PC-3 (cell line): Measurements from ENCODE around the gene ADAM23. TPM values are rescaled to one million over a fixed set of nuclear protein-coding genes. Genes with fewer than 3 reads are reported as not detected.
A peak's percentile ranks its signal among the peaks of the same experiment; 100 is the strongest.

Source experiments
- ATAC-seq: fragments of 200-7000 bp; cut with Tn5 transposase; 2 replicates; pipeline ENCODE4 v1.9.1; 2020; ENCODE audit warnings: mild to moderate bottlenecking, moderate library complexity
- BruUV-seq: library from RNA; stranded (reverse); fragments of 400-500 nt; replicated peaks from 2 replicates; lab custom pipeline; 2021; lab: Mats Ljungman, UMichigan
- CTCF ChIA-PET: fragments of 300-600 bp; sonication (Branson Sonifier 250); formaldehyde crosslinking; loops from one replicate; lab custom pipeline; 2022; ENCODE audit warnings: antibody characterized with exemption; lab: Charles Lee
- POLR2A ChIA-PET: fragments of 300-600 bp; sonication (Branson Sonifier 250); formaldehyde crosslinking; loops from one replicate; lab custom pipeline; 2022; ENCODE audit warnings: antibody characterized with exemption; ENCODE audit not compliant: unreplicated experiment; lab: Charles Lee
- DNase-seq: peaks from one replicate; pipeline ENCODE4 v3.0.0-alpha.2; 2015
- H2AFZ ChIP-seq: fragments of 300-600 bp; sonication (generic); 2 replicates; pipeline ENCODE4 v1.6.0; 2016; ENCODE audit warnings: antibody characterized with exemption, low read length
- H3F3A ChIP-seq: fragments of 300-600 bp; sonication (generic); one replicate; pipeline ENCODE4 v1.6.0; 2017; ENCODE audit warnings: antibody characterized with exemption, low read length, control low read depth, mild to moderate bottlenecking; ENCODE audit not compliant: unreplicated experiment
- H3K27ac ChIP-seq: fragments of 300-600 bp; sonication (generic); 2 replicates; pipeline ENCODE4 v1.5.1; 2016; ENCODE audit warnings: mild to moderate bottlenecking, low read length
- H3K27me3 ChIP-seq: fragments of 300-600 bp; sonication (generic); 2 replicates; pipeline ENCODE4 v1.6.1; 2016; ENCODE audit warnings: low read length, mixed read lengths
- H3K36me3 ChIP-seq: fragments of 300-600 bp; sonication (generic); 2 replicates; pipeline ENCODE4 v1.6.1; 2016; ENCODE audit warnings: low read depth, mixed run types, low read length, mixed read lengths
- H3K4me1 ChIP-seq: fragments of 300-600 bp; sonication (generic); 2 replicates; pipeline ENCODE4 v1.5.1; 2016; ENCODE audit warnings: low read length; ENCODE audit not compliant: insufficient read depth
- H3K4me2 ChIP-seq: fragments of 300-600 bp; sonication (generic); 2 replicates; pipeline ENCODE4 v1.6.0; 2016; ENCODE audit warnings: low read length
- H3K4me3 ChIP-seq: fragments of 300-600 bp; sonication (generic); 2 replicates; pipeline ENCODE4 v1.5.1; 2016; ENCODE audit warnings: mild to moderate bottlenecking, low read length, mixed read lengths
- H3K79me2 ChIP-seq: fragments of 300-600 bp; sonication (generic); 2 replicates; pipeline ENCODE4 v1.6.1; 2017; ENCODE audit warnings: low read length, mixed read lengths
- H3K9ac ChIP-seq: fragments of 300-600 bp; sonication (generic); 2 replicates; pipeline ENCODE4 v1.6.0; 2016; ENCODE audit warnings: mild to moderate bottlenecking, low read length
- H3K9me2 ChIP-seq: fragments of 300-600 bp; sonication (generic); replicated peaks from 2 replicates; pipeline ENCODE4 v1.6.1; 2016; ENCODE audit warnings: mixed run types, low read length, mixed read lengths
- H3K9me3 ChIP-seq: fragments of 300-600 bp; sonication (generic); 2 replicates; pipeline ENCODE4 v1.6.1; 2016; ENCODE audit warnings: low read length, mixed read lengths
- H4K20me1 ChIP-seq: fragments of 300-600 bp; sonication (generic); 2 replicates; pipeline ENCODE4 v1.6.1; 2016; ENCODE audit warnings: low read length, mixed read lengths
- EZH2 ChIP-seq: fragments of 300-600 bp; sonication (generic); IDR thresholded peaks from one replicate; pipeline ENCODE4 v1.6.1; 2017; ENCODE audit warnings: antibody characterized with exemption, mild to moderate bottlenecking, low read length; ENCODE audit not compliant: unreplicated experiment
- EZH2phosphoT487 ChIP-seq: fragments of 300-600 bp; sonication (generic); IDR thresholded peaks from 2 replicates; pipeline ENCODE4 v1.6.1; 2018; ENCODE audit warnings: mild to moderate bottlenecking, antibody characterized with exemption, low read length, borderline replicate concordance
- intact Hi-C: fragments of 100-400 bp; cut with micrococcal nuclease; formaldehyde crosslinking; loops from 2 replicates; pipeline ENCODE4 v1.9.0; 2023
- total RNA-seq: library from RNA; depleted of rRNA; stranded (reverse); fragments of >200 nt; gene quantifications from 2 replicates; pipeline ENCODE4 v1.2.3, GENCODE V29; 2014
- TF ChIP-seq, protein P1 (sequence below): fragments of 300-600 bp; sonication (generic); conservative IDR thresholded peaks from 2 replicates; pipeline ENCODE4 v1.5.1; 2017; ENCODE audit warnings: antibody characterized with exemption, low read depth, mild to moderate bottlenecking, low read length

The ADAM23 gene
- total RNA-seq, 1 experiment from 2014 or later = 0.22 TPM

DNA sequence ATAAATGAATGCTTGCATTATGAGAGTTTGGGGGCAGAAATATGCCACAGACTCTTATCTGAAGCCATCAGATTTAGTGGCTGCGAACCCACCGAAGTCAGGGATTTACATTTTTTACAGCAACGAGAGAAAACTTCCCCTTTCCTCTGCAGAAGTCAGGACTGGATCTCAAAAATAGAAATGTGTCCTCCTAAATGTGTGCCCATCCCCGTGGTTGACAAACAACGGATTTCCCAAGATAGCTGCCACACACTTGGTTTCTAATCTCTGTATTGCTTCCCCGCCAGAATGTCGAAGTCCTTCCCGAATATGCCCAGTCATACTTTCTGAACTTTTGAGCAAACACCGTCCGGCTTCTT, 879 bp upstream of the ADAM23 start:
- TF ChIP-seq EZH2phosphoT487 = no peak
- TF ChIP-seq EZH2 = no peak
- TF ChIP-seq, protein P1, sequence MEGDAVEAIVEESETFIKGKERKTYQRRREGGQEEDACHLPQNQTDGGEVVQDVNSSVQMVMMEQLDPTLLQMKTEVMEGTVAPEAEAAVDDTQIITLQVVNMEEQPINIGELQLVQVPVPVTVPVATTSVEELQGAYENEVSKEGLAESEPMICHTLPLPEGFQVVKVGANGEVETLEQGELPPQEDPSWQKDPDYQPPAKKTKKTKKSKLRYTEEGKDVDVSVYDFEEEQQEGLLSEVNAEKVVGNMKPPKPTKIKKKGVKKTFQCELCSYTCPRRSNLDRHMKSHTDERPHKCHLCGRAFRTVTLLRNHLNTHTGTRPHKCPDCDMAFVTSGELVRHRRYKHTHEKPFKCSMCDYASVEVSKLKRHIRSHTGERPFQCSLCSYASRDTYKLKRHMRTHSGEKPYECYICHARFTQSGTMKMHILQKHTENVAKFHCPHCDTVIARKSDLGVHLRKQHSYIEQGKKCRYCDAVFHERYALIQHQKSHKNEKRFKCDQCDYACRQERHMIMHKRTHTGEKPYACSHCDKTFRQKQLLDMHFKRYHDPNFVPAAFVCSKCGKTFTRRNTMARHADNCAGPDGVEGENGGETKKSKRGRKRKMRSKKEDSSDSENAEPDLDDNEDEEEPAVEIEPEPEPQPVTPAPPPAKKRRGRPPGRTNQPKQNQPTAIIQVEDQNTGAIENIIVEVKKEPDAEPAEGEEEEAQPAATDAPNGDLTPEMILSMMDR = no peak
- Histone ChIP-seq H3K9me2 (no peaks in the 10 kb centered on the region), H3K9ac (no peak overlapping the region), H3K27me3 (peaks cover 80% of the 10 kb centered on the region), H3K36me3 (no peaks in the 10 kb centered on the region), H3F3A (no peaks in the 10 kb centered on the region), H3K9me3 (no peaks in the 10 kb centered on the region), H4K20me1 (no peaks in the 10 kb centered on the region), H3K79me2 (no peaks in the 10 kb centered on the region), H3K4me2 (peak overlapping the region; percentile 60), H3K4me1 (no peaks in the 10 kb centered on the region), H3K4me3 (peak overlapping the region; percentile 34), H3K27ac (no peak overlapping the region), H2AFZ (peak overlapping the region; percentile 35; the same call in 1 of the 2 replicates)
- no TSS peak for BruUV-seq
- ATAC-seq (no peak), DNase-seq (no peak)
- CTCF ChIA-PET = no interaction called here
- POLR2A ChIA-PET = no interaction called here
- intact Hi-C loops = loop anchor here (5.0 kb wide), 1 partner anchor 280 kb away; no protein-coding TSS in a partner anchor

- H3K36me3 ChIP-seq = no peaks in the 10 kb centered on the region
- H3K27me3 ChIP-seq = peaks cover 70% of the 10 kb centered on the region
- no peak overlapping the region for H3K9ac ChIP-seq
- TF ChIP-seq EZH2phosphoT487 (peak; percentile 38; the same call in 1 of the 2 replicates), EZH2 (peak; percentile 87)
- TF ChIP-seq, protein P1 = no peak
- H3K4me2 ChIP-seq = peak overlapping the region; percentile 82
- ATAC-seq = peak; percentile 59
- POLR2A ChIA-PET = no interaction called here
- H3F3A ChIP-seq = no peaks in the 10 kb centered on the region
- DNase-seq = peak; percentile 10
- no peaks in the 10 kb centered on the region for H4K20me1 ChIP-seq
- no peaks in the 10 kb centered on the region for H3K4me1 ChIP-seq
- intact Hi-C loops = loop anchor here (5.0 kb wide), 1 partner anchor 282 kb away; no protein-coding TSS in a partner anchor
- BruUV-seq = no TSS peak
- H3K9me3 ChIP-seq = no peaks in the 10 kb centered on the region
- CTCF ChIA-PET = no interaction called here
- H2AFZ ChIP-seq = peak overlapping the region; percentile 73
- peak overlapping the region; percentile 64 for H3K4me3 ChIP-seq
- H3K79me2 ChIP-seq = no peaks in the 10 kb centered on the region
- no peaks in the 10 kb centered on the region for H3K9me2 ChIP-seq
- H3K27ac ChIP-seq = no peak overlapping the region
These were observed 599 bp downstream of the ADAM23 start for GRCh38 chr2:206443735-206444527.

GRCh38 chr2:206445948-206446347, 2.6 kb downstream of the ADAM23 start:
- Histone ChIP-seq H3K27me3 (peaks cover 55% of the 10 kb centered on the region), H3K9me2 (no peaks in the 10 kb centered on the region), H3K79me2 (no peaks in the 10 kb centered on the region), H3F3A (no peaks in the 10 kb centered on the region), H3K4me2 (no peak overlapping the region), H3K4me1 (no peaks in the 10 kb centered on the region), H4K20me1 (no peaks in the 10 kb centered on the region), H3K9ac (no peak overlapping the region), H3K36me3 (no peaks in the 10 kb centered on the region), H3K4me3 (no peak overlapping the region), H3K9me3 (no peaks in the 10 kb centered on the region), H3K27ac (no peak overlapping the region), H2AFZ (no peak overlapping the region)
- TF ChIP-seq EZH2 = no peak
- TF ChIP-seq, protein P1 = no peak
- no peak for TF ChIP-seq EZH2phosphoT487
- no peak for ATAC-seq
- no TSS peak for BruUV-seq
- ChIA-PET POLR2A (no interaction called here), CTCF (no interaction called here)
- intact Hi-C loops = no loop called here
- no peak for DNase-seq
